GM21515 (cell line): ENCODE data around the gene DVL1.

ENCODE experiments used
- ATAC-seq: cut with Tn5 transposase; IDR thresholded peaks from one replicate; pipeline ENCODE4 v1.9.1; 2021; ENCODE audit not compliant: unreplicated experiment

DVL1 gene

DNA sequence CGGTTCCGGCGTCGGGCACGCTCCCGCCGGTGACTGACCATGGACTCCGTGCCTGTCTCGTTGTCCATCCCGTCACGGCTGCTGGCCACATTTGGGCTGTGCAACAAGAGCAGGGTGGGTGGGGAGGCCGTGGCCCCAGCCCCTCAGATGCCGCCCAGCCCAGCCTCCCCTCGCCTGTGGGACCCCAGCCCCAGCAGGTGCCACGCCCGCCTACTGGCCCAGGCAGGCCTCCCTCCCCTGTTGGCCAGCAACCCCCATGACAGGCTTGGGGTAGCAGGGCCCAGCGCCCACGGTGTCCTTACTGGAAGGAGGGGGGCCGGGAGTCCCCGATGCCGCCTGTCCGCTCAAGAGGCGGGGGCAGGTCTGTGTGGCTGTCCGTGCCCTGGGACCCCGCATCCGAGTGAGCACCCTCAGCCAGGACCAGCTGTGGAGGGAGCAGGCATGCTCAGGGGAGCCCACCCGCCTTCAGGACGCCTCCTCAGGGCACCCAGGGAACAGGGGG lies 7.1 kb downstream of the DVL1 start:
- ATAC-seq = no peak

DNA sequence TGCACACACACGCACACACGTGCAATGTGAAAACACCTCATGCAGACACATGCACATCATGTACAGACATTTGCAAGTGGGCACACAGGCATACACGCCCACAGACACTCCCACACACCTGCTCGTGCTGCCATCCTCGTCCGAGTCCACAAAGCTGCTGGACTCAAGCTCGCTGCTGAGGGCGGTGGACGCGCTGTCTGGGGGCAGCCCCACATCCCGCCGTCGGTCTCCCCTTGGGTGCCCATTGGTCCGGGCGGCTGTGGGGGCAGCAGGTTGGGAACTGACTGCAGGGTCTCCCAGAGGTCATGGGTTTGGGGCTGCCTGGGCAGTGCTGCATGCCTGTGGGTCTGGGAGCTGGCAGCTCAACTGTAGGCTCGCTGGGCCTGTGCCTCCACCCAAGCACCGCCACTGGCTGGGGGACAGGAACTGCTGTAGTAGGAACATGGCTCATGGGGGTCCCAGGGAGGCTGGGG lies 7.6 kb downstream of the DVL1 start:
- ATAC-seq = no peak

DNA sequence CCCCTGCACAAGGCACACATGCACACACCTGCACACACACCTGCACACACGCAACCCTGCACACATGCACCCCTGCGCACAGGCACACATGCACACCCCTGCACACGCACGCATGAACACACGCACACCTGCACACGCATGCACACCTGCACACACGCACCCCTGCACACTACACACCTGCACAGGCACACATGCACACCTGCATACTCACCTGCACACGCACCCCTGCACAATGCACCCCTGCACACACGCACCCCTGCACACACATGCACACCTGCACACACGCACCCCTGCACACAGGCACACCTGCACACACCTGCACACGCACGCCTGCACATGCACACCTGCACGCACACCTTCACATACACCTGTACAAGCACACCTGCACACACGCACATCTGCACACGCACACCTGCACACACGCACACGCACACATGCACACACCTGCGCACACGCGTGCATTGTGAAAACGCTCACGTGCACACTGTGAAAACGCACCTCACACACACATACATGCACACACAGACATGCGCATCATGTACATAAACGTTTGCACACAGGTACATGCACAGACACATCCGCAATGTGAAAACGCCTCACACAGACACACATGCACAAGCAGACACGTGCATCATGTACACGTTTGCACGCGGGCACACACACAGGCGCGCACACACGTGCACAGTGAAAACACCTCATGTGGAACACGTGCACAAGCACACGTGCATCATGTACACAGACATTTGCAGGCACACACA lies 8.2 kb downstream of the DVL1 start:
- no peak for ATAC-seq

DNA sequence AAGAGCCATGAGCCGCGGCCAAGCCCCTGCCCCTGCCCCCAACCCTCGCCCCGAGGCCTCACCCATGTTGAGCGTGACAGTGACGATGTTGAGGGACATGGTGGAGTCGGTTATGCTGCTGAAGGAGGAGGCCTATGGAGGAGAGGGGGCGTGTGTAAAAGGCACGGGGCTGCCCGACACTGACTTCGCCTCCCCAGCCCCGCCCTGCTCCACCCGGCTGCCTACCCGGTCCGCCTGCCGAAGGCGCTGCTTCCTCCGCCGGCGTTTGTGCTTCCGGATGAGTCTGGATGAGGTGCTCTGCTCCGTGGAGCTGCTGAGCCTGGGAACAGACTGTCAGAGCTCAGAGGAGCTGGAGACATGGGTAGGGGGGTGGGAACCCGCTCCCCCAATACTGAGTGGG lies 9.0 kb downstream of the DVL1 start:
- no peak for ATAC-seq

DNA sequence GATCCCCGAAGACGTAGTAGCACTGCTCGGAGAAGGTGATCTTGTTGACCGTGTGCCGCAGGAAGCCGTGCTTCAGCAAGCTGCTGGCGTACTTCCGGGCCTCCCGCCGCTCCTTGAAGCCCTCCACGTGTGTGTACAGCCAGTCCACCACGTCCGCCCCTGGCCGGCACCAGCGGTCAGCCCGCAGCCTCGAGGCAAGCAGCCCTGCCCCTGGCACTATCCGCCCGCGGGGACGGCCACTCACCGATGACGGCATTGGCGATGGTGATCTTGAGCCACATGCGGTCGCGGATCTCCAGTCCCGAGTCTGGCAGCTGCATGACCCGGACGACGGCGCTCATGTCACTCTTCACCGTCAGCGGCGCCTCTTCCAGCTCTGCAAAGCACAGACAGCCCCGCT lies 10.9 kb downstream of the DVL1 start:
- no peak for ATAC-seq

DNA sequence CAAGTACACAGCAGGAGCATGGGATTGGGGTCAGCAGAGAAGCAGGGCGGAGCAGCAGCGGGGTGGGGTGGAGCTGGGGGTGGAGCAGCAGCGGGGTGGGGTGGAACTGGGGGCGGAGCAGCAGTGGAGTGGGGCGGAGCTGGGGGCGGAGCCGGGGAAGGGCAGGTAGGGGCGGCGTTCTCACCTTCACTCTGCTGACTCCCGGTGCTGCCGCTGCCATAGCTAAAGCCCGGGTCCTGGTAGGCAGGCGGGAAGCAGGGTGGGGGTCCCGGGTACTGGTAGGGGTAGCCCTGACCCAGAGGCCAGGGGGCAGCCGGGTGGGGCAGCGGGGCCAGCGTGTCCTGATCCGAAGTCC lies 11.4 kb downstream of the DVL1 start:
- no peak for ATAC-seq

DNA sequence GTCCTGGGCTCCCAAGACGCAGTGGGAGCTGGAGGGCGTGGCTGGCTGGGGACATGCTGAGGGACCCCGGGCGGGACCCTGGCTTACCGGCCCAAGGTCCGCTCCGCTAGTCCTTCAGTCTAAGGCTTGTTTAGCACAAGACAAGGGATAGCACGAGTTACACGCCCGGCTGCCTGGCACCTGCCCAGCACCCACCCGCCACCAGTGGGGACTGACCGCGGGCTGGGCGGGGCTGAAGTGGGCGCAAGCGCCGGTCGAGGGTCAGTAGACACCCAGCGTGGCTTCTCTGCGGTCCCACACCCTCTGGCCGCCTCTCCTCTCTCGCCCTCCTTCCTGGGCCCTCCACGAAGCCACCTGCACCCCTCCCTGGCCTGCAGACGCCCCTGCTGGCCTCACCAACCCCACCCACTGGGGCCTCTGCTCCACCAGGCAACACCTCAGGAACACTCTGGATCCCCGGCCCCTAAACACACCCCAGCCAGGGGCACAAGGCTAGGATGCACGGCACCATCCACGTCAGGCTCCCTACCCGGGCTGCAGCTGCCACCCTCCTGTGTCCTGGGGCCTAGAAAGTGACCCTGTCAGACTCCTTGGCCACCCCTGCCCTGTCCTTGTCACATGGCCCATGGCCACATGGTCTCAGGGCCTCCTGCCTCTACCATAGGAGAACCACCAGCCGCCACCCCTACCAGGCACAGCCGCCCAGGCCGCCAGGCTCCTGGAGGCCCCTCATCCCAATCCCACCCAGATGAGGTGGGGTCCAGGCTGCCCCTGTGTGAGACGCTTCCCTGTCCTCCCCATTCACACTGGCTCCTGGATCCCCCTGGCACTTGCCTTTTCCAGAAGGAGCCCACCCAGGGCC lies 12.1 kb downstream of the DVL1 start:
- ATAC-seq = no peak

DNA sequence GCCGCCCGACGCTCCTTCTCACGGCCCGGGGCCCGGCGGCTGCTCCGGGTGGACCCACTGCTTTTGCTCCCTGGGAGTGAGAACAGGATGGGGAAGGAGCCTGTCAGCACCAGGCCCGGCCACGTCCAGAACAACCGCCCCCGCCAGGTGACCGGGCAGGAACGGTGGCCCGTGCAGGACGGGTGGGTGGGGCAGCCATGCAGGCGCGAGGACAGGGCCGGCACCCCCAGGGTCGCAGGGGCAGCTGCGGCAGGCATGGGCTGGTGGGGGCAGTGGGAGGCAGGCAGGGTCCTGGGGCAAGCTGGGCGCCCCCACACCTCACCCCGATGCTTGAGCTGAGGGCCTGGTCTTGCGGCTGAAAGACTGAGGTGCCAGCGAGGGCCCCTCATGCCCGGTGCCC lies 12.8 kb downstream of the DVL1 start:
- no peak for ATAC-seq

DNA sequence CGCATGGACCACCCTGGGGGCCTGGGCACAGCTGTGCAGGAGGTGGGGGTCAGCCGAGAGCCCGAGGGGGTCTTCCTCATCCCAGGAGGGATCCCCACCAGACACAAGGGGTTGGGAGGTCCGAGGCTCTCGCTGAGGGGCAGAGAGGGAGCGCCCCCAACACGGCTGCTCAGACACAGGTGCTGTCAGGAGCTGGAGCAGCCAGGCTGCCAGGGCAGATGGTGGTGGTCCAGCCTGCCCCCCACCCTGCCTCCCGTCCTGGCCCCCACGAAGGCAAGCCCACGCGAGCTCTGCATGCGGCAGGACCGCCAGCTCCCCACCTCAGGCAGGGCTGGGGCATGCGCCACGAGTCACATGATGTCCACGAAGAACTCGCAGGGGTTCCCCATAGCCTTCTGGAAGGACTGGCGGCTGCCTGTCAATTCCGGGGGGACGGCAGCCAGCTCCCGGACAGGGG lies 13.4 kb downstream of the DVL1 start:
- no peak for ATAC-seq

DNA sequence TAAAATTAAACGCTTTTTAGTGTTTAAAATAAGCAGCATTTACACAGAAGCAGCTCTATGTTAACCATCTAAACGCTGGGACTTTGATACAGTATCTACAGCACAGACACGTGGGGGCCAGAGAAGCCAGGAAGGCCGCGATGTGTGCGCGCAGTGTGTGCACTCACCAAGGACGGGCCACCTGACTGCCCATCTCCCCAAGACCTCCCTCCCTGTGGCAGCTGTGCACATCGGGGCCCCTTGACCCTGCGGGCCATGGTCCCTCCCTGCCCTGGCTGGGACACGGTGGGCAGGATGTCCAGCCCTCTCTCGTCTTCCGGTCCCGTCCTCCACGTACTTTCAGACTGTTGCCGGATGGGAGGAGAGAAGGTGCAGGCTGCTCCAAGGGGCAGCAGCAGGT lies 13.9 kb downstream of the DVL1 start:
- no peak for ATAC-seq

DNA sequence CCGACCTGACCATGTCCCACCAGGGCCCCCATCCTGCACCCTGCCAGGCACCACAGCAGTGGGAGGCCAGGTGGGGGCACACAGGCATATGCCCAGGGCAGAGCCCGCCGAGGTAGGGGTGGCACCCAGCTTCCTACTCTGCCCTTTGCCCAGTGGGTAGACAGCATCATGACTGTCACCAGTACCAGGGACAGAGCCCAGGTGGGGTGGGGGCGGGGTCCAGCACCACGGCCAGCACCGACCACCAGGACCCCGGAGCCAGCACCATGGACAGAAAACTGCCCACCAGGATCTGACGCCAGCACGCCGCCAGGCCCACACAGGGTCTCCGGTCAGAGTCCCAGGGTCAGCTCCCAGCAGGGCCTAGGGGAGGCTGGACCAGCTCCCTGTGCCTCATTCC lies 14.4 kb downstream of the DVL1 start:
- ATAC-seq = no peak

DNA sequence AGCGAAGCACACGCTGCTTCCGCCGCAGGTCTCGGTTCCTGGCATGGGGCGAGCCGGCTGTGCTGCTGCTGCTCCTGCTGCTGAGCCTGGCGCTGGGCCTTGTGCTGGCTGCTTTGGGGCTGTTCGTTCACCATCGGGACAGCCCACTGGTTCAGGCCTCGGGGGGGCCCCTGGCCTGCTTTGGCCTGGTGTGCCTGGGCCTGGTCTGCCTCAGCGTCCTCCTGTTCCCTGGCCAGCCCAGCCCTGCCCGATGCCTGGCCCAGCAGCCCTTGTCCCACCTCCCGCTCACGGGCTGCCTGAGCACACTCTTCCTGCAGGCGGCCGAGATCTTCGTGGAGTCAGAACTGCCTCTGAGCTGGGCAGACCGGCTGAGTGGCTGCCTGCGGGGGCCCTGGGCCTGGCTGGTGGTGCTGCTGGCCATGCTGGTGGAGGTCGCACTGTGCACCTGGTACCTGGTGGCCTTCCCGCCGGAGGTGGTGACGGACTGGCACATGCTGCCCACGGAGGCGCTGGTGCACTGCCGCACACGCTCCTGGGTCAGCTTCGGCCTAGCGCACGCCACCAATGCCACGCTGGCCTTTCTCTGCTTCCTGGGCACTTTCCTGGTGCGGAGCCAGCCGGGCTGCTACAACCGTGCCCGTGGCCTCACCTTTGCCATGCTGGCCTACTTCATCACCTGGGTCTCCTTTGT lies 15.5 kb downstream of the DVL1 start:
- no peak for ATAC-seq

DNA sequence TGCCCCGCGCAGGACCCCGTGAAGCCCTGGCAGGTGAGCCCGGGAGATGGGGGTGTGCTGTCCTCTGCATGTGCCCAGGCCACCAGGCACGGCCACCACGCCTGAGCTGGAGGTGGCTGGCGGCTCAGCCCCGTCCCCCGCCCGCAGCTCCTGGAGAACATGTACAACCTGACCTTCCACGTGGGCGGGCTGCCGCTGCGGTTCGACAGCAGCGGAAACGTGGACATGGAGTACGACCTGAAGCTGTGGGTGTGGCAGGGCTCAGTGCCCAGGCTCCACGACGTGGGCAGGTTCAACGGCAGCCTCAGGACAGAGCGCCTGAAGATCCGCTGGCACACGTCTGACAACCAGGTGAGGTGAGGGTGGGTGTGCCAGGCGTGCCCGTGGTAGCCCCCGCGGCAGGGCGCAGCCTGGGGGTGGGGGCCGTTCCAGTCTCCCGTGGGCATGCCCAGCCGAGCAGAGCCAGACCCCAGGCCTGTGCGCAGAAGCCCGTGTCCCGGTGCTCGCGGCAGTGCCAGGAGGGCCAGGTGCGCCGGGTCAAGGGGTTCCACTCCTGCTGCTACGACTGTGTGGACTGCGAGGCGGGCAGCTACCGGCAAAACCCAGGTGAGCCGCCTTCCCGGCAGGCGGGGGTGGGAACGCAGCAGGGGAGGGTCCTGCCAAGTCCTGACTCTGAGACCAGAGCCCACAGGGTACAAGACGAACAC lies 16.3 kb downstream of the DVL1 start:
- ATAC-seq = no peak

DNA sequence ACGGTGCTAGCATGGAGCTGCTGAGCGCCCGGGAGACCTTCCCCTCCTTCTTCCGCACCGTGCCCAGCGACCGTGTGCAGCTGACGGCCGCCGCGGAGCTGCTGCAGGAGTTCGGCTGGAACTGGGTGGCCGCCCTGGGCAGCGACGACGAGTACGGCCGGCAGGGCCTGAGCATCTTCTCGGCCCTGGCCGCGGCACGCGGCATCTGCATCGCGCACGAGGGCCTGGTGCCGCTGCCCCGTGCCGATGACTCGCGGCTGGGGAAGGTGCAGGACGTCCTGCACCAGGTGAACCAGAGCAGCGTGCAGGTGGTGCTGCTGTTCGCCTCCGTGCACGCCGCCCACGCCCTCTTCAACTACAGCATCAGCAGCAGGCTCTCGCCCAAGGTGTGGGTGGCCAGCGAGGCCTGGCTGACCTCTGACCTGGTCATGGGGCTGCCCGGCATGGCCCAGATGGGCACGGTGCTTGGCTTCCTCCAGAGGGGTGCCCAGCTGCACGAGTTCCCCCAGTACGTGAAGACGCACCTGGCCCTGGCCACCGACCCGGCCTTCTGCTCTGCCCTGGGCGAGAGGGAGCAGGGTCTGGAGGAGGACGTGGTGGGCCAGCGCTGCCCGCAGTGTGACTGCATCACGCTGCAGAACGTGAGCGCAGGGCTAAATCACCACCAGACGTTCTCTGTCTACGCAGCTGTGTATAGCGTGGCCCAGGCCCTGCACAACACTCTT lies 17.0 kb downstream of the DVL1 start:
- ATAC-seq = no peak

DNA sequence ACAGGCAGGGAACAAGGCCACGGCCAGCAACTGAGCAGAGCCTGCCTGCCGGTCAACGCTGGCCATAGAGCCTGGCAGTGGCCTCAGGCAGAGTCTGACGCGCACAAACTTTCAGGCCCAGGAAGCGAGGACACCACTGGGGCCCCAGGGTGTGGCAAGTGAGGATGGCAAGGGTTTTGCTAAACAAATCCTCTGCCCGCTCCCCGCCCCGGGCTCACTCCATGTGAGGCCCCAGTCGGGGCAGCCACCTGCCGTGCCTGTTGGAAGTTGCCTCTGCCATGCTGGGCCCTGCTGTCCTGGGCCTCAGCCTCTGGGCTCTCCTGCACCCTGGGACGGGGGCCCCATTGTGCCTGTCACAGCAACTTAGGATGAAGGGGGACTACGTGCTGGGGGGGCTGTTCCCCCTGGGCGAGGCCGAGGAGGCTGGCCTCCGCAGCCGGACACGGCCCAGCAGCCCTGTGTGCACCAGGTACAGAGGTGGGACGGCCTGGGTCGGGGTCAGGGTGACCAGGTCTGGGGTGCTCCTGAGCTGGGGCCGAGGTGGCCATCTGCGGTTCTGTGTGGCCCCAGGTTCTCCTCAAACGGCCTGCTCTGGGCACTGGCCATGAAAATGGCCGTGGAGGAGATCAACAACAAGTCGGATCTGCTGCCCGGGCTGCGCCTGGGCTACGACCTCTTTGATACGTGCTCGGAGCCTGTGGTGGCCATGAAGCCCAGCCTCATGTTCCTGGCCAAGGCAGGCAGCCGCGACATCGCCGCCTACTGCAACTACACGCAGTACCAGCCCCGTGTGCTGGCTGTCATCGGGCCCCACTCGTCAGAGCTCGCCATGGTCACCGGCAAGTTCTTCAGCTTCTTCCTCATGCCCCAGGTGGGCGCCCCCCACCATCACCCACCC lies 17.9 kb downstream of the DVL1 start, which contains the start of gene TAS1R3:
Gene TAS1R3, plus strand, starts transcription at position 213 of the 898 bp plus-strand sequence. Its CDS starts 66 bp downstream, at position 279.
- ATAC-seq = no peak

DNA sequence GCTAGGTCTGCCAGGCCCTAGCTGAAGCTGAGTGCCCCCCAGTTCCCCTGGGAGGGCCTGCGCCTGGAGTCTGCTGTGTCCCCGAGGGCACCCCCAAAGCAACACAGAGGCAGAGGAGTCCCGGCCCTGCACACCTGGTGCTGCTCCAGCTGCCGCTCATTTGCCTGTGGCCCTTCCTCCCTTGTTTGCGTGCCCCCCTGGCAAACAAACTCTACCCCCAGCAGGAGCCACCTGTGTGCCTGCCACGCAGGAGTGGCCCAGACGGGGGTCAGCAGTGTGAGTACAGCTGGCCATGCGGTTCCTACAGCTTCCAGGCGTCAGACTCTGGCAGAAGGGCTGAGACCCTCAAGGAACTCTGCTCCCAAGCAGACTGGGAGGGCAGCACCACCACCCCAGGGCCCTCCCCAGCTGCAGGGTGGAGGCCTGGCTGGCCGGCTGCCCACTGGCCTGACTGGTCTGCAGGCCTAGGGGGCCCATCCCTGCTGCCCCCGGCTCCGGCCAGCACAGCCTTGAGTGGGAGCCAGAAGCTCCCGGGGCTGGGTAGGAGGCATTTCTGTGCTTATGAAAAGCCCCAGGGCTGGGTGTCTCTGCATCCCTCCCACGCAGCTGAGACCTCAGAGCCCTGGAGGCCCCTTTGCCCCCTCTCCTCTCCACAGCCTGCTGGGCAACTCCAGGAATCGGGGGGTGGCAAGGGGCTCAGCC lies 18.7 kb downstream of the DVL1 start:
- no peak for ATAC-seq

DNA sequence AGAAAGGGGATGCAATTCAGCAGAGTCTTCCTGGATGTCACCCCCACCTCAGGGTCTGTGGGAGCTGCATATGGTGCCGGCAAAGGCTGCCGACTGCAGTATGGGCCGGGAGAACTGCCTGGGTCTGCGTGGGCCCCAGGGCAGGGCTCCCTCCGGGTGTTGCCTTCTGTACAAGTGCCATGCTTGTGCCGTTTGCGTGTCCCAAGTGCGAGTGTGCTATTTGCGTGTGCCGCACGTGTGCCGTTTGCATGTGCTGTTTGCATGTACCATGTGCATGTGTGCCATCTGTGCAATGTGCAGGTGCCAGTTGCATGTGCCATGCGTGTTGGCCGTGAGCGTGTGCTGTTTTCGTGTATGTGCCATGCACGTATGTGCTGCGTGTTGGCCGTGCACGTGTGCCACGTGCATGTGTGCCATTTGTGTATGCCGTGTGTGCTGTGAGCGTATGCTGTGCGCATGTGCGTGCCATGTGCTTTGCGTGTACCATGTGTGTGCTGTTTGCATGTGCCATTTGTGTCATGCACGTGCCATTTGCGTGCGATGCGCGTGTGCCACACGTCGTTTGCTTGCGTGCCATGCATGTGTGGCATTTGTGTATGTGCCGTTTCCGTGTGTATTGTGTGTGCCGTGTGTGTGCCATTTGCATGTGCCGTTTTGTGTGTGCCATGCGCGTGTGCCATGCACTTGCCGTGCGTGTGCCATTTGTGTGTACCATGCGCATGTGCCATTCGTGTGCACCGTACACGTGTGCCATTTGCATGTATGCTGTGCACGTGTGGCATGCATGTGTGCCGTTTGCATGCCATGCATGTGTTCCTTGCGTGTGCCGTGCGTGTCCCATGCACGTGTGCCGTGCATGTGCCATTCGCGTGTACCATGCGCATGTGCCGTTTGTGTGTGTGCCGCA lies 19.7 kb downstream of the DVL1 start:
- ATAC-seq = no peak
